HEK293 (cell line): ENCODE results near the gene AHCYL2.
"Not testable (repeated sequence)": the region's sequence is repeated elsewhere in the genome, so short reads cannot be mapped to it uniquely, and the experiment has no call there.

Source experiments
- CTCF ChIA-PET: fragments of 350-600 bp; formaldehyde crosslinking; extraction: SDS; loops from one replicate; lab custom pipeline; 2021; ENCODE audit warnings: antibody characterized with exemption; lab: Yijun Ruan, JAX
- POLR2A ChIA-PET: fragments of 300-600 bp; formaldehyde crosslinking; extraction: SDS; loops from one replicate; lab custom pipeline; 2020; ENCODE audit warnings: antibody characterized with exemption, inconsistent platforms; lab: Yijun Ruan, JAX
- H3K27ac ChIP-seq: fragments of 200-500 bp; sonication (Bioruptor generic); 2 replicates; pipeline ENCODE4 v1.5.1; 2014; ENCODE audit warnings: low read depth, low read length, control low read depth, inconsistent platforms; ENCODE audit errors: extremely low read depth
- H3K36me3 ChIP-seq, 2 experiments: fragments of 200-500 bp in 1 of 2; sonication (Bioruptor generic) in 1 of 2; 1 replicate in 1 of 2; 2 replicates in 1 of 2; pipeline ENCODE4 v1.5.1; 2014 to 2017; ENCODE audit warnings: inconsistent platforms in 2 of 2, low read length in 2 of 2; ENCODE audit not compliant: control insufficient read depth in 2 of 2, insufficient read depth in 1 of 2
- H3K4me1 ChIP-seq: fragments of 200-500 bp; sonication (Bioruptor generic); 2 replicates; pipeline ENCODE4 v1.5.1; 2014; ENCODE audit warnings: mild to moderate bottlenecking, low read length, inconsistent platforms; ENCODE audit not compliant: control insufficient read depth, insufficient read depth
- H3K4me3 ChIP-seq: 2 replicates; pipeline ENCODE4 v1.5.1; 2011; ENCODE audit warnings: low read depth, mild to moderate bottlenecking, control low read depth, low read length, moderate library complexity
- H3K9me3 ChIP-seq: fragments of 200-500 bp; sonication (Bioruptor generic); 2 replicates; pipeline ENCODE4 v1.5.1; 2014; ENCODE audit warnings: low read depth, low read length, inconsistent platforms; ENCODE audit not compliant: control insufficient read depth, insufficient read depth

AHCYL2 gene

GRCh38 chr7:129476398-129476797 is 251.6 kb downstream of the AHCYL2 start:
- H3K27ac ChIP-seq, H3K4me1 ChIP-seq, POLR2A ChIA-PET, H3K4me3 ChIP-seq, H3K9me3 ChIP-seq: not testable (repeated sequence)
- peaks cover 5 to 13% of the 10 kb centered on the region in 2 experiments; a peak in 2 of 3 replicates for H3K36me3 ChIP-seq
- CTCF ChIA-PET, result interaction anchor here (0.7 to 1.7 kb wide), 2 partner anchors 43 to 258 kb away, joined by 4 to 5 read pairs; no protein-coding TSS in a partner anchor
